Transverse colon (tissue), 4 donors: Measurements from ENCODE around the gene PHGDH.

ENCODE experiments used
- CTCF ChIP-seq, 5 experiments: fragments of 200-600 bp in 3 of 5; fragments of 450-650 bp in 2 of 5; sonication (generic) in 3 of 5; IDR thresholded peaks; 1 replicate in 2 of 5; 2 replicates in 3 of 5; pipeline ENCODE4 v1.5.1; 2016 to 2017; ENCODE audit warnings: antibody characterized with exemption in 5 of 5, inconsistent platforms in 3 of 5, mild to moderate bottlenecking in 2 of 5, moderate library complexity in 1 of 5
- EP300 ChIP-seq: sonication (generic); formaldehyde crosslinking; IDR thresholded peaks from one replicate; pipeline ENCODE4 v1.6.1; 2017; ENCODE audit warnings: antibody characterized with exemption, low read depth
- POLR2A ChIP-seq: fragments of 450-650 bp; IDR thresholded peaks from one replicate; pipeline ENCODE4 v1.6.1; 2016; ENCODE audit warnings: antibody characterized with exemption, mild to moderate bottlenecking, moderate library complexity
- POLR2AphosphoS5 ChIP-seq, 3 donors: sonication (generic); formaldehyde crosslinking; IDR thresholded peaks; one replicate each; pipeline ENCODE4 v1.6.1; 2016; ENCODE audit warnings: antibody characterized with exemption in 3 of 3

GRCh38 chr1:119774746-119775490, 63.2 kb downstream of the PHGDH start:
- TF ChIP-seq CTCF (IDR thresholded peaks at IDR 0.05) (no peak), EP300 (no peak), POLR2A (no peak), POLR2AphosphoS5 (IDR thresholded peaks at IDR 0.05) (no peak)
